PC-3 (cell line): ENCODE data around the gene PRRX1. TPM values are rescaled to one million over a fixed set of nuclear protein-coding genes. Genes with fewer than 3 reads are reported as not detected.

Experiments
- ATAC-seq: fragments of 200-7000 bp; cut with Tn5 transposase; 2 replicates; pipeline ENCODE4 v1.9.1; 2020; ENCODE audit warnings: mild to moderate bottlenecking, moderate library complexity
- BruUV-seq: library from RNA; stranded (reverse); fragments of 400-500 nt; replicated peaks from 2 replicates; lab custom pipeline; 2021; lab: Mats Ljungman, UMichigan
- CTCF ChIA-PET: fragments of 300-600 bp; sonication (Branson Sonifier 250); formaldehyde crosslinking; loops from one replicate; lab custom pipeline; 2022; ENCODE audit warnings: antibody characterized with exemption; lab: Charles Lee
- POLR2A ChIA-PET: fragments of 300-600 bp; sonication (Branson Sonifier 250); formaldehyde crosslinking; loops from one replicate; lab custom pipeline; 2022; ENCODE audit warnings: antibody characterized with exemption; ENCODE audit not compliant: unreplicated experiment; lab: Charles Lee
- DNase-seq: peaks from one replicate; pipeline ENCODE4 v3.0.0-alpha.2; 2015
- H2AFZ ChIP-seq: fragments of 300-600 bp; sonication (generic); 2 replicates; pipeline ENCODE4 v1.6.0; 2016; ENCODE audit warnings: antibody characterized with exemption, low read length
- H3F3A ChIP-seq: fragments of 300-600 bp; sonication (generic); one replicate; pipeline ENCODE4 v1.6.0; 2017; ENCODE audit warnings: antibody characterized with exemption, low read length, control low read depth, mild to moderate bottlenecking; ENCODE audit not compliant: unreplicated experiment
- H3K27ac ChIP-seq: fragments of 300-600 bp; sonication (generic); 2 replicates; pipeline ENCODE4 v1.5.1; 2016; ENCODE audit warnings: mild to moderate bottlenecking, low read length
- H3K27me3 ChIP-seq: fragments of 300-600 bp; sonication (generic); 2 replicates; pipeline ENCODE4 v1.6.1; 2016; ENCODE audit warnings: low read length, mixed read lengths
- H3K36me3 ChIP-seq: fragments of 300-600 bp; sonication (generic); 2 replicates; pipeline ENCODE4 v1.6.1; 2016; ENCODE audit warnings: low read depth, mixed run types, low read length, mixed read lengths
- H3K4me1 ChIP-seq: fragments of 300-600 bp; sonication (generic); 2 replicates; pipeline ENCODE4 v1.5.1; 2016; ENCODE audit warnings: low read length; ENCODE audit not compliant: insufficient read depth
- H3K4me2 ChIP-seq: fragments of 300-600 bp; sonication (generic); 2 replicates; pipeline ENCODE4 v1.6.0; 2016; ENCODE audit warnings: low read length
- H3K4me3 ChIP-seq: fragments of 300-600 bp; sonication (generic); 2 replicates; pipeline ENCODE4 v1.5.1; 2016; ENCODE audit warnings: mild to moderate bottlenecking, low read length, mixed read lengths
- H3K79me2 ChIP-seq: fragments of 300-600 bp; sonication (generic); 2 replicates; pipeline ENCODE4 v1.6.1; 2017; ENCODE audit warnings: low read length, mixed read lengths
- H3K9ac ChIP-seq: fragments of 300-600 bp; sonication (generic); 2 replicates; pipeline ENCODE4 v1.6.0; 2016; ENCODE audit warnings: mild to moderate bottlenecking, low read length
- H3K9me2 ChIP-seq: fragments of 300-600 bp; sonication (generic); replicated peaks from 2 replicates; pipeline ENCODE4 v1.6.1; 2016; ENCODE audit warnings: mixed run types, low read length, mixed read lengths
- H3K9me3 ChIP-seq: fragments of 300-600 bp; sonication (generic); 2 replicates; pipeline ENCODE4 v1.6.1; 2016; ENCODE audit warnings: low read length, mixed read lengths
- H4K20me1 ChIP-seq: fragments of 300-600 bp; sonication (generic); 2 replicates; pipeline ENCODE4 v1.6.1; 2016; ENCODE audit warnings: low read length, mixed read lengths
- CTCF ChIP-seq: fragments of 300-600 bp; sonication (generic); conservative IDR thresholded peaks from 2 replicates; pipeline ENCODE4 v1.5.1; 2017; ENCODE audit warnings: antibody characterized with exemption, low read depth, mild to moderate bottlenecking, low read length
- EZH2 ChIP-seq: fragments of 300-600 bp; sonication (generic); IDR thresholded peaks from one replicate; pipeline ENCODE4 v1.6.1; 2017; ENCODE audit warnings: antibody characterized with exemption, mild to moderate bottlenecking, low read length; ENCODE audit not compliant: unreplicated experiment
- EZH2phosphoT487 ChIP-seq: fragments of 300-600 bp; sonication (generic); IDR thresholded peaks from 2 replicates; pipeline ENCODE4 v1.6.1; 2018; ENCODE audit warnings: mild to moderate bottlenecking, antibody characterized with exemption, low read length, borderline replicate concordance
- intact Hi-C: fragments of 100-400 bp; cut with micrococcal nuclease; formaldehyde crosslinking; loops from 2 replicates; pipeline ENCODE4 v1.9.0; 2023
- total RNA-seq: library from RNA; depleted of rRNA; stranded (reverse); fragments of >200 nt; gene quantifications from 2 replicates; pipeline ENCODE4 v1.2.3, GENCODE V29; 2014

PRRX1 gene
- total RNA-seq, 1 experiment from 2014 or later = not detected

DNA sequence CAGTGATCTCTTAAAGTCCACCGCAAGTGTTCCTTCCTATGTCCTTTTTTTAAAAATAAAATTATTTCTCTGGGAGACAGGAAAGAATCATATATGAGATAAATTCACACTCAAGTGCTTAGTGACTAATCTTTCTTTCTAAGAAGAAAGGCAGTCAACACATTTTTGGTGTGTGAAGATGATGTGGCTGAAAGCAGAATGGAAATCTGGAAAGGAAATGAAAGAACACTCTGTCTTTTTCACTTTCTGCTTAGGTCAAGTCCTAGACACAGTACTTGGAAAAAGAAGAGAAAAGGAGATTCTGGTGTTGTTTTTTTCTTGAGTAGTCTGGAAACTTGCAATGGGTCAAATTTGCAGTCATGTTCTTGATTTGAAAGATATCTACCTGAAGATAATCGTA is 45.5 kb upstream of the PRRX1 start:
- H3K9ac ChIP-seq = no peak overlapping the region
- no peak overlapping the region for H2AFZ ChIP-seq
- ATAC-seq (no peak), DNase-seq (no peak)
- BruUV-seq = no TSS peak
- no peaks in the 10 kb centered on the region for H3F3A ChIP-seq
- CTCF ChIA-PET = no interaction called here
- H3K9me2 ChIP-seq = no peaks in the 10 kb centered on the region
- no peaks in the 10 kb centered on the region for H4K20me1 ChIP-seq
- POLR2A ChIA-PET = no interaction called here
- H3K79me2 ChIP-seq = no peaks in the 10 kb centered on the region
- no peaks in the 10 kb centered on the region for H3K36me3 ChIP-seq
- no peak for TF ChIP-seq CTCF
- no peak for TF ChIP-seq EZH2phosphoT487
- TF ChIP-seq EZH2 = no peak
- H3K4me3 ChIP-seq = no peak overlapping the region
- H3K27me3 ChIP-seq = no peaks in the 10 kb centered on the region
- no peak overlapping the region for H3K4me2 ChIP-seq
- H3K27ac ChIP-seq = no peak overlapping the region
- intact Hi-C loops = no loop called here
- peaks cover under 1% of the 10 kb centered on the region; the same call in 1 of the 2 replicates for H3K9me3 ChIP-seq
- H3K4me1 ChIP-seq = peaks cover 8% of the 10 kb centered on the region; the same call in 1 of the 2 replicates

GRCh38 chr1:170619241-170620028 is 44.5 kb upstream of the PRRX1 start:
- POLR2A ChIA-PET = no interaction called here
- Histone ChIP-seq H3K9me3 (peaks cover 5% of the 10 kb centered on the region; the same call in 1 of the 2 replicates), H3K79me2 (no peaks in the 10 kb centered on the region), H3K9me2 (no peaks in the 10 kb centered on the region), H3K36me3 (no peaks in the 10 kb centered on the region), H3K9ac (no peak overlapping the region), H4K20me1 (no peaks in the 10 kb centered on the region), H3K4me2 (no peak overlapping the region), H2AFZ (peak overlapping the region; percentile 38; the same call in 1 of the 2 replicates), H3K4me3 (no peak overlapping the region), H3K4me1 (peaks cover 8% of the 10 kb centered on the region; the same call in 1 of the 2 replicates), H3K27ac (no peak overlapping the region), H3F3A (no peaks in the 10 kb centered on the region), H3K27me3 (no peaks in the 10 kb centered on the region)
- DNase-seq (peak; percentile 29), ATAC-seq (no peak)
- intact Hi-C loops = no loop called here
- no peak for TF ChIP-seq CTCF
- TF ChIP-seq EZH2phosphoT487 = no peak
- no peak for TF ChIP-seq EZH2
- BruUV-seq = no TSS peak
- CTCF ChIA-PET = no interaction called here

- intact Hi-C loops = no loop called here
- Histone ChIP-seq H4K20me1 (no peaks in the 10 kb centered on the region), H3K9me2 (no peaks in the 10 kb centered on the region), H3K4me1 (peaks cover 8% of the 10 kb centered on the region; the same call in 1 of the 2 replicates), H3K27ac (no peak overlapping the region), H2AFZ (no peak overlapping the region), H3K9ac (no peak overlapping the region), H3K27me3 (no peaks in the 10 kb centered on the region), H3K36me3 (no peaks in the 10 kb centered on the region), H3K4me3 (no peak overlapping the region), H3K4me2 (no peak overlapping the region), H3F3A (no peaks in the 10 kb centered on the region), H3K9me3 (peaks cover 5% of the 10 kb centered on the region; the same call in 1 of the 2 replicates), H3K79me2 (no peaks in the 10 kb centered on the region)
- TF ChIP-seq EZH2 (no peak), CTCF (no peak)
- no peak for ATAC-seq
- no peak for DNase-seq
- no TSS peak for BruUV-seq
- POLR2A ChIA-PET = no interaction called here
- CTCF ChIA-PET = no interaction called here
Observed at GRCh38 chr1:170620164-170620563, 43.8 kb upstream of the PRRX1 start.
